Forelimb muscle (tissue), 1 donor: ENCODE data around the gene ARL4A. TPM values are rescaled to one million over a fixed set of nuclear protein-coding genes. Genes with fewer than 3 reads are reported as not detected.
A peak's percentile ranks its signal among the peaks of the same experiment; 100 is the strongest.

Experiments used
- DNase-seq: peaks from one replicate; pipeline ENCODE4 v3.0.0-alpha.2; 2013; ENCODE audit warnings: low read depth
- polyA plus RNA-seq: library from polyadenylated mRNA; unstranded; fragments of 120-200 nt; gene quantifications from one replicate; pipeline ENCODE4 v1.2.1, GENCODE V29; 2013; ENCODE audit not compliant: insufficient read length

ARL4A gene
- polyA plus RNA-seq, 1 donor, result 18.5 TPM

DNA sequence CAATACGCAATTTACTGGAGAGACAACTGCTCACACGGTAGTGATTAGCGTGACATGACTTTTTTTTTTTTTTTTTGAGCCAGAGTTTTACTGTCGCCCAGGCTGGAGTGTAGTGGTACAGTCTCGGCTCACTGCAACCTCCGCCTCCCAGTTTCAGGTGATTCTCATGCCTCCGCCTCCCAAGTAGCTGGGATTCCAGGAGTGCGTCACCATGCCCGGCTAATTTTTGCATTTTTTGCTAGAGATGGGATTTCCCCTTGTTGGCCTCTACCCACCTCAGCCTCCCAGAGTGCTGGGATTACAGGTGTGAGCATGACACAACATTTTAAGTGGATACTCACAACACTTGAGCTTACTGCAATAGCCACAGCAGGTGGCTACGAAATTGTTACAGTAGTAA is 11.9 kb downstream of the ARL4A start:
- DNase-seq, result no peak

- DNase-seq, result no peak
These were observed 14.0 kb downstream of the ARL4A start for GRCh38 chr7:12701433-12701832.

- DNase-seq, result no peak
These were observed 16.4 kb downstream of the ARL4A start for GRCh38 chr7:12703881-12704280.

DNA sequence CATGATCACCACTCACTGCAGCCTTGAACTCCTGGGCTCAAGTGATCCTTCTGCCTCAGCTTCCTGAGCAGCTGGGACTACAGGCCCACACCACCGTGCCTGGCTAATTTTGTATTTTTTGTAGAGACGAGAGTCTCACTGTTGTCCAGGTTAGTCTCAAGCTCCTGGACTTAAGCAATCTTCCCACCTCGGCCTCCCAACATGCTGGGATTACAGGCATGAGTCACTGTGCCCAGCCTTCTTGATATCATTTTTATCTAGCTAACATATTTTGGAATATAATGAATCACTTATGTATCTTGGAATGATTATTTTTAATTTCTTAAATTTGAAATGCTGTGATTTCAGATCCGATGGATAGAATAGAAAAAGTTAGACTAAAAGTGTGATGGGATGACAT is 18.4 kb downstream of the ARL4A start:
- no peak for DNase-seq

GRCh38 chr7:12706900-12707536 is 19.6 kb downstream of the ARL4A start:
- no peak for DNase-seq

DNA sequence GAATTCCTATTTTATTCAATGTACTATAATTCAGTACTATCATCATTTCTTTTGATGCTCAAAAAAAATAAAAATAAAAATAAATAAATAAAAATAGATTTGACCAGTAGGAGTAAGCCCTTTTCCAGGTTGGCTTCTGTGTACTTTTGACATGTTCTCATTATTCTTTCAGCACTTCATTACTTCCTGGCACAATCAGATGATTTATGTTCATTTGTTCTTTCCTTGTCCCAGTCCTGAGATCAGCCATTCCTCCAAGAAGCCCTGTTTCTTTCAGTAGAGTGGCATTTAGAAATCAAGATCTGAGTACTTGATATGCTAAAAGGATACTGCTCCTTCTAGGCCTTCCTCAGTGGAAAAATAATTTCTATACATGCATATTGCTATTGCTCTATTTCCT is 20.9 kb downstream of the ARL4A start:
- DNase-seq, result no peak

DNA sequence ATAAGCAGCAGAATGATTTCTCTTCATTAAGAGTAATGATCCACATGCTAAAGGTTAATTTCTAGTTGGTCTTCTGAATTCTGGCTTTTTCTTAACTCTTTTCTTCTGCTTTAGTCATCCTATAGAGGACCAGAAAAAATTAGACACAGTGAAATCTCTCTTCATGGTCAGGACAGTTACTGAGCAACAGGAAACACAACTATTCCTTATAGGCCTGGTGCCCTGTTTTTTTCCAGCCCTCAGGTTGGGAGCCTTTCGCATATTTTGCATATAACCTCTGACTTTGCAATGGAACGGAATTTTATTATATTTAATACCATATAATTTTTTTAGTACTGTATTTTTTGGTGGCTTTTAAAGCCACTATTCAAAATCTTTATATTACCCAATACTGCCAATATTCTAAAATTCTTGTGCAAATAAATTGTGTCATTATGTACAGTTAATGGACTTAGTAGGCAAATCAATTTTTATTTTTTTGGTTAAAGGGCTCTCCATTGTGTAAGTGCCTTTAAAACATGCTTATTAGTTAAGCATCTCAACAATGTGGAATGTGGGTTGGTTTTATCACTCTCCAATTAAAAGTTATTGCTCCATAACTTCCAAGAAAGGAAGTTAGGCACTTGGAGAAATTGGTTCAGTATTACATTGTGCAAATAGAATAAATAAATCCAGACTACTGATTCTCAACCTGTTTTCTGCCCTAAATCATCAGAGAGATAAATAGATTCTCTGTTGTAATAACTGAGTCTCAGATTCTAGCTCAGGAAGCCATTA is 22.5 kb downstream of the ARL4A start:
- no peak for DNase-seq

DNA sequence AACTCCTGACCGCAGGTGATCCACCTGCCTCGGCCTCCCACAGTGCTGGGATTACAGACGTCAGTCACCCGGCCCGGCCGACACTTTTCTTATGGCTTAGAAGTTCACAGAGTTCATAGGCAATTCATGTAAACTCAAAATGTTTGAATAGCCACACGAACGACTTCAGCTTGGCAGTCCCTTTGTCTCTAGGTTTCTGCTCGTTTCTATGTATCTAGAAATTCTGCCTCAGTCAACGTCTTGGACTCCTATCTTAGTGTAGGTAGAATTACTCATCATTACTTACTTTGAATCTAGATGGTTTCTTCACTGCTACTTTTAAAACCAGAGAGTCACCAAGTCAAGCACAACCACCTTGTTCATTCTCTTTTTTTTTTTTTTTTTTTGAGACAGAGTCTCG is 23.7 kb downstream of the ARL4A start:
- no peak for DNase-seq

- DNase-seq, result no peak
These were observed 24.8 kb downstream of the ARL4A start for GRCh38 chr7:12712236-12712635.

GRCh38 chr7:12713625-12714378 is 26.4 kb downstream of the ARL4A start:
- DNase-seq, result no peak

- no peak for DNase-seq
These were observed 26.9 kb downstream of the ARL4A start for GRCh38 chr7:12714379-12714737.

DNA sequence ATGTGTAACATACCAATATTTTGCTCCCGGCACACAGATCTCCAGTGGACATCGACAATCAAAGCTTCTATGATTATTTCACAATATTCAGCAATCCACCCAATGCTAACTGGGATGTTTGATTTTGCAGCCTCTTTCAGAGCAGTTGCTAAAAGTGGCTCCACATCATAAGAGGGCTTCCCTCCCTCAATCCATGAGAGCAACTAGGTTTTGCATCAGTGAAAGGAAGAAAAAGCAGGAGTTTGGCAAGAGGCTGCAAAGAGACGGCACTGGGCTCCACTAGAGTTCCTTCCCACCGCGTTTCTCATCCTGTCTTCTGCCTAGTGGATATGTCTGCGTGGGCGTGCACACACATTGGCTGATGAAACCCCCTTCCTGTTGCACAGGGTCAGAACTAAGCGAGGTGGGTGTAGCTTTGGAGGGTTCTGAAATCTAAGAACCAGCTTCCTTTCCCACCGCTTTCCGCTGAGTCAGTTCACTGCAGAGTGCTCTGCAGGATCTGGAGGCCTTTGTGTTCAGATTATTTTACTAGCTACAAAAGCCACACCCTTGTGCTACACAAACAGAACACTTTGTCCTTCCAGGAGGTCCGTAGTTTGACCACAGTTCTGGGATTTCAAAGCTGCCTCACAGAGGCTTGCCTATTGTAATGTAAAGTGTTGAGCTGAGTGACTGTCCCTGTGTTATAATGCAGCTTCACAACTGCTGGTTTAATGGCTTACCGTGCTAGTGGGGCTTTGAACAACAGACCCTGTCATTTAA is 28.1 kb downstream of the ARL4A start:
- DNase-seq, result peak; percentile 59

DNA sequence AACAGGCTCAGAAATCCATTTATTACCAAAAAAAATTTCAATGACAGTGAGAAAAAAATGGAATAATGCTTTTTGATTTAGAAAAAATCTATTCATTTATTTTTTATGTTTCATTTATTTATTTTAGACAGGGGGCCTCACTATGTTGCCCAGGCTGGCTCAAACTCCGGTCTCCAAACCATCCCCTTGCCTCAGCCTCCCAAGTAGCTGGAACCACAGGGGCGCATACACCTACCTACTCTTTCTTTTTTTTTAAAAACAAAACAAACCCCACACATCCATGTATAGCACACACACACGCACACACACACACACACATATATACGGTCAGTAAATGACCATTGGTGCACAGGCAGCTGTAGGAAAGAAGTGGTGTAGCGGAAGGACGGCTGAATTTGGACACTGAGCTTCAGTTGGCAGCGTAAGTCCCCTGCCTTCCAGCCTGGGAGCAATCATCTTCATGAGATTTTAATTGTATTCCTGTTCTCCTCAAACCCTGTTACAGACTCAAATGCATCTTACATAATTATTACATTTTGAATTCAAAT is 28.8 kb downstream of the ARL4A start:
- no peak for DNase-seq

GRCh38 chr7:12716722-12717121 is 29.3 kb downstream of the ARL4A start:
- no peak for DNase-seq

GRCh38 chr7:12719141-12719919 is 31.9 kb downstream of the ARL4A start:
- DNase-seq, result no peak

GRCh38 chr7:12719981-12720865 is 32.8 kb downstream of the ARL4A start:
- no peak for DNase-seq

- no peak for DNase-seq
These were observed 33.9 kb downstream of the ARL4A start for GRCh38 chr7:12721286-12721830.

DNA sequence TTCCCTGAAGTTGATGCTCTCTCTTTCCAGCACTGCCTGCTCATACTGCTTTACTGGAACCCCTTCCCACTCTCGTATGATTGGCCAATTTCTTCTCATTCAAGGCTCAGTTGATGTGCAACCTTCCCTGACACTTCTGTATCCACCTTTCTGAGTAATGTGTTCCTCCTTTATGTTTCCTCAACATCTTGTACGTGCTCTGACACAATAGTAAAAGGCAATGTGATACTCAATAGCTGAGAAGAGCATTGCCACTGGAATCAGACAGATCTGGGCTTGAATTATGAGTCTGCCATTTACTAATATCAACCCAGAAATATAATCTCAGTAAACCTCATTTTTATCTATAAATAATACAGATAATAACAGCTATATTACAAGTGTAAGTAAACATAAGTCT is 34.7 kb downstream of the ARL4A start:
- DNase-seq, result no peak
